Peyer's patch (tissue), 4 donors: ENCODE data around the gene PSD2.

Experiments used
- CTCF ChIP-seq, 6 experiments: fragments of 450-650 bp in 4 of 6; fragments of 200-600 bp in 2 of 6; sonication (generic) in 1 of 6; IDR thresholded peaks; one replicate each; pipeline ENCODE4 v1.5.1; 2017 to 2019; ENCODE audit warnings: antibody characterized with exemption in 6 of 6, mild to moderate bottlenecking in 3 of 6, moderate library complexity in 1 of 6
- POLR2A ChIP-seq, 2 donors: fragments of 450-650 bp; IDR thresholded peaks; one replicate each; pipeline ENCODE4 v1.5.1; 2017; ENCODE audit warnings: antibody characterized with exemption in 2 of 2, mild to moderate bottlenecking in 2 of 2, moderate library complexity in 2 of 2

GRCh38 chr5:139854029-139854605, 58.5 kb downstream of the PSD2 start:
- TF ChIP-seq POLR2A (IDR thresholded peaks at IDR 0.05) (no peak), CTCF (IDR thresholded peaks at IDR 0.05) (no peak)
